ENCODE results near the gene RAB25. TPM values are rescaled to one million over a fixed set of nuclear protein-coding genes. Genes with fewer than 3 reads are reported as not detected.
A peak's percentile ranks its signal among the peaks of the same experiment; 100 is the strongest.

Gene RAB25
- total RNA-seq, 1 donor from 2014 or later, result not detected

DNA sequence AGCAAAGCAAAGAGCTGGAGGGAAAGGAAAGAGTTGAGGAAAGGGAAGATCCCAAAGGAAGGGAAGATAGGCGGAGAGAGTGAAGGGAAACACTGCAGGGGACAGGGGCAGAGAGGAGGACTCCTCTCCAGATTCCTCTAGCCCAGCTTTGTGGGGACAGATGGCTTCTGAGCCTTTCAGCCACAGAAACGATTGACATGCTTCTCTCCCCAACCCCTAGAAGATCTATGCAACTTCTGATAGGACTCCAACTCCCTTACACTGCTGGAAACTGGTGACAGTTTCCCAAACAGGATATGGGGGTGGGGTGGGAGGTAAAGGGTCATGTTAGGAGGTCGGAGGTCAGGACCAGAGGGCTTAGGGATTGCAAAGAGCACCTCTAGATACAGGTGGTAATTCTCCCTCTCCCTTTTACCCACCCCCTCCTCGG, 14.8 kb downstream of the RAB25 start:
- intact Hi-C loops (cut with DNase I), result no loop called here
- no peak for ATAC-seq
- DNase-seq (ENCODE audit: low spot score), result no peak

DNA sequence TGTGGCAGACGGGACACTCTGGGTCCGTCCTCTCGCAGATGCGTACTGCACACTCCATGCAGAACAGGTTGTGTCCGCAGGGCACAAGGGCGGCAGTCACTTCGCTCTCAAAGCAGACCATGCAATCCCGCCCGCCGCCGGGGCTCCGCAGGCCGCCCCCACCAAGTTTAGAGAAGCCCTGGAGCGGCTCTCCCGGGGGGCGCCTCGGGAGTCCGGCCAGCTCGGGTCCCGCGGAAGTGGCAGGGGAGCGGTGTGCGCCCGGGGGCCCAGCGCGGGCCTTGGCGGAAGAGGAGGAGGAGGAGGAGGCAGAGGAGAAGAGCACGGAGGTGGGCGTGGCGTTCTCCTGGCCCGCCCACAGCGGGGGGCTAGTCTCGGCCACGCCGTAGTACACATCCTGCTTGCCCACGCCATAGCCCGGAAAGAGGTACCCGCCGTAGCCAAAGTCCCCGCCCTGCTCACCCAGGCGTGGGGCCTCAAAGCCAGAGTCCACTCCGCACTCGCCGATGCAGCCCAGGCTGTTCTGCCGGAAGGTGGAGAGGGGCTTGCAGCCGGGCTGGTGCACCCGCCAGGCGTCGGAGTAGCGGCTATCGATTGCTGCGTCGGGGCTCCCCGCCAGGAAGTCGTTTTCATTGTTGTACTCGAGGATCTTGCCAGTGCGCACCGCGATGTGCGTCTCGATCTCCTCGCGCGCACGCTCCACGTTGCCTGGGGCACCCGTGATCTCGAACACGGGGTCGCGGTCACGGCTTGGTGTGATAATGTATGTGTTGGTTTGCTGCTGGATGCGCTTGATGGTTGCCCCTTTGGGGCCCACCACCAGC, 15.9 kb downstream of the RAB25 start:
- intact Hi-C loops (cut with DNase I), result no loop called here
- DNase-seq (ENCODE audit: low spot score) (peak; percentile 82), ATAC-seq (peak; percentile 91)

DNA sequence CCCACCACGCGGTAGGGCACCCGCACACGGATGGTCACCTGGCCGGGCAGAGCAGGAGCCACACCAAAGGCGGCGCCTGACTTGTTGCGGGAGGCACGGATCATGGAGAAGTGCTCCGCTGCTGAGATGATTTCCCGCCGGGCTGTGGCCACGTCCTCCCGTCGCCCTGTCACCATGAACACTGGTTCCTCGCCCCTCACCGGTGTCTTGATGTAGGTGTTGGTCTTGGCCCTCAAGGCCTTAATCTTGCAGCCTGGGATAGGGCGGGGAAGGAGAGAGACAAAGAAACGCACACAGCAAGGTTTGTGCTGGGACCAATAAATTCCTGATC, 16.4 kb downstream of the RAB25 start:
- ATAC-seq (peak; percentile 12), DNase-seq (ENCODE audit: low spot score) (no peak)
- intact Hi-C loops (cut with DNase I), result no loop called here

DNA sequence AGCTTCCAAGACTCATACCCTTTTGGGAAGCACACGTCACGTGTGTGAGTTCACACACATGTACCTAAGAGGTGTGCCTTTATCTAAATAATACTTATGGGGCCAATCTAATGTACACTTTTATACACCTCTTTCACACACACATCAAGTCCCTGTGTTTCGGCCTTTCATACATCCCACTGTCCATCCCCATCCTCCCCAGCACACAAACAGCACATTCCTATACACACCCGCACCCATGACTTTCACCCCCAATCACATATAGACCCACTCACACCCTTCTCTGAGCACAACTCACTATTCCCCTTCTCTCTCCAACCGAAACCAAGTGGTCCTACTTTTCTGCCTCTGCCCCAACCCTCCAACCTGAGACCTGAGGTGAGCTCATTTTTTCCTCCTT, 17.8 kb downstream of the RAB25 start:
- ATAC-seq (no peak), DNase-seq (ENCODE audit: low spot score) (no peak)
- intact Hi-C loops (cut with DNase I), result no loop called here

DNA sequence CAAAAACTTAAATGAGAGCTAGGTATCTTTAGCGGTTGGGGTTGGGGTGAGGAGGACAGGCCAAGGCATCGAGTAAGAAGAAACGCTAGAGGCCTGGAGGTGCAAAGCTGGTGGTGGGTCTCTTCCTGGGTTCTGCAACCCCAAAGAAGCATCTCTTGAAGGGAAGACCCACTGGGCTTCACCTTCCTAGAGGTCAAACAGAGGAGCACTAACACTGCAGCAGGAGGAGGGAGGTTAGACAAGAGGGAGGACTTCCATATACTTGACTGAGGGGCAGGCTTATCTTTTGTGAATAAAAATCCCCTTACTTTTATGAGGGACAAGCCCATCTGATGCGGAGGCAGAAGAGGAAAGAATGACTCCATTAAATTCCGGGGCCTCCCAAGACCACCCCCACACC, 18.8 kb downstream of the RAB25 start:
- no peak for ATAC-seq
- intact Hi-C loops (cut with DNase I), result no loop called here
- DNase-seq (ENCODE audit: low spot score), result no peak

DNA sequence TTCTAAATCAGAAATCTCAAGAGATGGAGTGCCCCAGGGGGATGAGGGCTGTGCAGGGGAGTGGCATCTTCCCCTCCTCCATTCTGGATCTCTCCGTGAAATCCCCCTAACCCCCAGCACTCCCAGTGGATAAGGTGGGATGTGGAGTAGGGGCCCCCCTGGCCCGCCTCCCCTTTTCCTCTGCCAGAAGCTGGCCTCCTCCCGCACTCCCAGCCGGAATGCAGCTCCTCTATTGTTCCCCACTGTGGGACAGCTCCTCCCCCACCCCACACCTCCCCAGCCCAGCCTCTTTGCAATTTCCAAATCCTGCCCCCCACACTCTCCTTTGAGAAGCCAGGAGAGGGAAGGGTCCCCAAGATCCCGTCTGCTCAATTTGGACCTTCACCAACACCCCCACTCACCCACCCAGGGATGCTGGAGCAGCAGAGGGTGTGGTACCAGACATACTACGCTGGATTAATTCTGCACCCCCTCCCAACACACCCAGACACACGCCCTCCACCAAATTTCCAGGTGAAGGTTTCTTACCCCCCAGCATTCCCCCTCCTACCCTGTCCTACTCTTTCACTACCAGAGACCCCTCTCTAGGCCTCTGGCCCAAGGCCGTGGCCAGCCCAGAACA, 19.4 kb downstream of the RAB25 start:
- ATAC-seq (no peak), DNase-seq (ENCODE audit: low spot score) (no peak)
- intact Hi-C loops (cut with DNase I), result no loop called here

DNA sequence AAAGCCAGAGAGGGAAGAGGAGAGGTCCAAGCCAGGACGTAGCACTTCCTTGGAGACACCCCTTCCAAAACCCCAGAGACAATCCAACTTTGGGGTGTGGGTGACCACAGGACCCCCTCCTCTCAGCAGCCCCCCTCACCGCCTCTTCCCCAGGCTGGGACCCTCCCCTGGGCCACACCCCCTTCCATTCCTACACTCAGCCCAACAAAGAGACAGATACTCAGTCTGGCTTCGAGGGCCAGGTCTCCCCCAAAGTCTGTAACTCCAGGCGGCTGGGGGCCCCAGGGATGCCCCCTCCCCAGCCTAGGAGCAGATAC, 19.9 kb downstream of the RAB25 start:
- ATAC-seq (no peak), DNase-seq (ENCODE audit: low spot score) (no peak)
- intact Hi-C loops (cut with DNase I), result no loop called here

DNA sequence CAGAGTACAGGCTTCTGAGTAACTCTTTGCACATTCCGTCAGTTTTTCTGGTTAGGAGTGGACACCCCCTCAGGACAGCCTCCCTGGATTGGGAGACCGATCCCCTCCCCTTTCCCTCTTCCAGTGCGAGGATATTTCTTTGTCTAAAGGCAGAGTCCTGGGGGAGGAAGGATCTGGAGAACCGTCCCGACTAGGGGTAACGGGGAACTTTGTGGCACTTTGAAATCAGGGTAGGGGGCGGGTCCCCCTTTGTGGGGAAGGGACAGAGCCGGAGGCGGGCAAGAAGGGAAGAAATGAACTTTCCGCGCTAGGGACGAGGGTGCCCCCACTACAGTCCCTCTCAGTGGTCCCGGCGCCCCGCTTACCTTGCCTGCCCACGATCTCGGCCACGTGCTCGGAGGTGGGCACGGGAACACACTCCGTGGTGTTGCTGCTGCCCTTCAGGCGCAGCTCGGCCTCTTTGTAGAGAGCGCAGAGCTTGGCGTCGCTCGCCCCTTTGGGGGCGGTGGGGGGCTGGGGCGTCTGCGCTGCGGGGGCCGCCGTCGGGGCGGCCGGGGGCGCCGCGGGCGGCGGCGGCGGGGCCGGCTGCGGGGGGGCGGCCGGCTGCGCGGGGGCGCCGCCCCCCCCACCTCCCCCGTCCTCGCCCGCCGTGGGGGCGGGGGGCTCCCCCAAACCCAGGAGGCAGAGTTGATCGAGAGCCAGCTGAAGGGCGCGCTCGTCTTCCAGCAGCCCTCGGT, 20.4 kb downstream of the RAB25 start:
- DNase-seq (ENCODE audit: low spot score), result no peak
- no peak for ATAC-seq
- intact Hi-C loops (cut with DNase I), result no loop called here

DNA sequence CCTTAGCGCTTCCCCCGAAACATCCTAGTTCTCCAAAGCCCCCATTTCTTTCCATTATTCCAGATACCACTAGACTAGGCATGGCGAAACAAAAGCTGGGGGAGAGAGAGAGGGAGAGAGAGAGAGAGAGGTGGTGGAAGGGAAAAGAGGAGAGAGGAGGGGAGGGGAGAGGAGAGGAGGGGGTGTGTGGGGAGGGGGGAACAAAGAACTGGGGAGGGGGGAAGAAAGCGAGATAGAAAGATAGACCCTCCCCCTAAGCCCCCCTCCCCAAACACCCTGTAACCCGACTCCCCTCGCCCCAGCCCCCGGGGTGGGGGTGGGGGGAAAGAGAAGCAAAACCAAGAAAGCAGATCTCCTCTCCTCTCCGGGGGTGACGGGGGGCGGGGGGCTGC, 21.0 kb downstream of the RAB25 start:
- intact Hi-C loops (cut with DNase I), result no loop called here

DNA sequence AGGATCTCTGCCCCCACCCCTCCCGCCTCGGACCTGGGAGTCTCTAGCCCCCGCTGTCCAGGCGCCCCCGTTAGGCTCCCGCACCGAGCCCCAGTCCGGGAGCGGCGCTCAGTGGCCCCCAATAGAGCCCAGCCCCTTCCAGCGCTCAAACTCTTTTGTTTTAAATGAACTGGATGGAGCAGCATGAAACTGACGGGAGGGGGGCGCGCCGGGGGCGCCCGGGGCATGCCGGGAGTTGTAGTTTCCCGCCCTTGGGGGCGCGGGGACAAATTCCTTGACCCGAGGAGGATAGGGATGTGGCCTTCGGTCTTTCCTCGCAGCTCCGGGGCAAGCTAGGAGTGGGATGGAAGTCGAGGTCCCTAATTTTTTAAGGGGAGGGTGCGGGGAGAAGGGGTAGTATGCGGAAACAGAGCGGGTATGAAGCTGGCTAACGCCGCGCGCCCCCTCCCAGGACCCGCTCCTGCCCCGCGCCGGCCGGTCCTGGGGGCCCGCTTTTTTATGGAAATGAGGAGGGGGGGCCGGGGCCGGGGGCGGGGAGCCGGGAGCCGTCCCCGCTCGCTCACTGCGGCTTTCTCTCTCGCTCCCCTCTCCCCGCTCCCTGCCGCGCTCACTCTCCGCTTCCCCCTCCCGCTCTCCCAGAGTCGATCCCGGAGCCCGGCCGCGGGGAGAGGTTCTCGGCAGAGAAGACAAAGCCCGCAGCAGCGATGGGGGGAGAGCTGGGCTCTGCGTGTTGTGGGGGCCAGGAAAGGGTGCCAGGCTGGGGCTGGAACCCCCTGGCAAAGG, 21.5 kb downstream of the RAB25 start, which contains the start of gene MEX3A:
Gene MEX3A (minus strand): TSS at position 157 of the 783 bp plus-strand sequence. CDS start 467 bp downstream, outside the sequence.
- peak; percentile 85 for DNase-seq (ENCODE audit: low spot score)
- intact Hi-C loops (cut with DNase I), result no loop called here
- ATAC-seq, result peak; percentile 86

More for the DNA sequence above, 21.0 kb downstream of the RAB25 start:
- no peak for DNase-seq (ENCODE audit: low spot score)
- ATAC-seq, result no peak

DNA sequence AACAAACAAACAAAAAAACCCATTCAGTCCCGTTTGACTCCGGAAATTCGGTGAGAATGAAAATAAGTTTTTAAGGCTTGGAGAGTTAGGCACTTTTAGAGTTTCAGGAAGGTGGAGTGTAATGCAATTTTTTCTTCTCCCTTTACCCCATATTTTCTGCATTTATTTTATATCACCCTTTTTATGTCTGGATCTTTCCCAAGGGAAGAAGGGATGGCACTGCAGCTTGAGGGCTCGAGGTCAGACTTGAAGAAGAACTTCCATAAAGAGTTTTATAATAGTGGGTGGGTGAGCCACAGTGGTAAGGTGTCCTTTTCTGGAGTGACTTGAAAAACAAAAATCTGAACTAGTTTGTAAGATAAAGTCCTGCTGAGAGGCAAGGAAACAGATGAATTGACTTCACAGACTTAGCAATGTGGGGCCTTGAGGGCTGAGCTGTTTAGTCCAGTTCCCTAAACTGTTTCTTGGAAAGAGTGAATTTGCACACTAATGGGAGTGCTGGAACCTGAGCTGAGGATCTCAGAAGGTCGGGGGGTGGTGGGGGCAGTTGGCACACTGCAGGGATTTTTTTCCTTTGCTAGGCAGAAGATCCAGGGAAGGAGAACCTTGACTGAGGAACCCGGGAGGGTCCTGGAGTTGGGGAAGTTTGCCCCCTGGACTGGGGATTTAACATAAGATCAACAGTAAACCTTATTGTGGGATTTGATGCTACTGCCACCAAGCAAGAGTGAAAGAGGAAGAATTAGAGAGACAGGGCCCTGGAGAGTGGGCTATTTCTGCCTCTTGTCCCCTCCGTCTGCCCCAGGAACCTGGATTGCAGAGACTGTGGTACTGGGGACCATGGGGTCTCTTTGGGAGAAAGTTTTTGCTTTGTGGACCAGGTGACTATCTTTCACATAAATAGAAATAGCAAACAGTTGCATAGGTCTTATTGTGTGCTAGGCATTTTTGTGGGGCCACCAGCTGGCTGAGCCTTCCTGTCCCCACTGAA, 23.1 kb downstream of the RAB25 start:
- ATAC-seq, result no peak
- DNase-seq (ENCODE audit: low spot score), result no peak
- intact Hi-C loops (cut with DNase I), result no loop called here

DNA sequence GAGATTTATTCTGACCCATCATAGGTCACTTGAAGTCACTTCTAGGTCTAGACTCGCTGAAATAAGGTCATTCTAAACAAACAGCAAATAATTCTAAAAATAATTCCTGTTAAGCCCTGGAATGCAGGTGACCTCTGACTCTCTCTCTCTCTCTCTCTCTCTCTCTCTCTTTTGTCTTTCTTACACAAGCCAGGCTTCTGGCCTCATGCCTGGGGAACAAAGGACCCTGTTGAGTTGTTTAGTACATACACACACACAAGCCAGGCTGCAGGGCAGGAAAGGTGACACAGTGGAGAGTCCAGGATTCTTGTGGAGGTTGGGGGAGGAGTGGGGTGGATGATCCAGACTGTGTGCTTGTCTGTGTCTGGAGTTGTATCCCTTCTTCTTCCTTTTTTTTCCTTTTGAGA, 25.3 kb downstream of the RAB25 start:
- DNase-seq (ENCODE audit: low spot score) (no peak), ATAC-seq (no peak)
- intact Hi-C loops (cut with DNase I), result no loop called here

DNA sequence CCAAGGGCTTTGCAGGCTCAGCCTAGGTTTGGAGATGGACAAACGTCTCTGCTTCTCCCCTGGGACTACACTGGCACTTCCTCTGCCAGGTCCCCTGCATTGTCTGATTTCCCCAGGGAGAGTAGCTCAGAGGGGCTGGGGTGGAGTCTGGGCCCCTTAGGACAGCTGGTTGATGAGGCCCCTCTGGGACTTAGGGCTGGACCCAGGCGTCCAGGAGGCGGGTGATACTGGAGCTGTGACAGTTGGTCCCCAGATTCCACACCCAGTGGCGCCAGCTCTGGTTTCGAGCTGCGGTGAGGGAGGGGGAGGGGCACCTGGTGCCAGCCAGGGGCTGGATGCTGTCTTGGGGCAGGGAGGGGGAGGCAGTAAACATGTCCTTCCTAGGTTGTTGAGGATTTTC, 28.7 kb downstream of the RAB25 start:
- DNase-seq (ENCODE audit: low spot score), result no peak
- intact Hi-C loops (cut with DNase I), result loop anchor here (5.0 kb wide), 1 partner anchor 133 kb away; no protein-coding TSS in a partner anchor
- ATAC-seq, result peak; percentile 8

DNA sequence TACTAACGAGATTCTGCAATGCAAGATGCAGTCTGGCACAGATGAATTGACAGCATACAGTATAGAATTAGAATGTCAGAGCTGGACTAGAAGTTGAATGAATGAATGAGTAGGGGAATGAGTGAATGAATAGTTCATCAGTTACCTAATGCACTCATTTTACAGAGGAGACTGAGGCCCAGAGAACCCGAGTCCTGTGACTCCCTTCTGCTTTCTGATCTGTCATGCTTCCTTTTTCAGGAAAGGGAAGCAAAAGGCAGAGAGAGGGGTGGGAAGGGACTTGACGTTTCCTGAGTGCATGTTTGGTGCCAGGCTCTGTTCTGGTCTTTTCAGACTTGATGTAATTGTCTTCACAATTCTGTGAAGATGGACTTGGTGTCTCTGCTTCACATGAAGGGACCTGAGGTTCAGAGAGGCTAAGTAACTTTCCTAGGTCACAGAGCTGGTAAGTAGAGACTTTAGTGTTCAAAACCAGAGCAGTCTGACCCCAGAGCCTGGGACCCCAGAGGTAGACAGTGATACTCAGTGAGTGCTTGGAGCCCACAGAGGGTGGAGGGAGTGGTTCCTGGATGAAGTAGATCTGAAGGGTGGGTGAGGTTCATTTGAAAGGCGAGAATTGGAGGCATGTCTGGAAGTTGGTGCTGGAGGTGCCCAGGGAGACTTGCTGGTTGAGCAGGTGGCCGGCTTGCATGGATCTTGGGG, 29.3 kb downstream of the RAB25 start:
- intact Hi-C loops (cut with DNase I), result loop anchor here (5.0 kb wide), 1 partner anchor 132 kb away; no protein-coding TSS in a partner anchor
- ATAC-seq, result peak; percentile 64
- DNase-seq (ENCODE audit: low spot score), result no peak

DNA sequence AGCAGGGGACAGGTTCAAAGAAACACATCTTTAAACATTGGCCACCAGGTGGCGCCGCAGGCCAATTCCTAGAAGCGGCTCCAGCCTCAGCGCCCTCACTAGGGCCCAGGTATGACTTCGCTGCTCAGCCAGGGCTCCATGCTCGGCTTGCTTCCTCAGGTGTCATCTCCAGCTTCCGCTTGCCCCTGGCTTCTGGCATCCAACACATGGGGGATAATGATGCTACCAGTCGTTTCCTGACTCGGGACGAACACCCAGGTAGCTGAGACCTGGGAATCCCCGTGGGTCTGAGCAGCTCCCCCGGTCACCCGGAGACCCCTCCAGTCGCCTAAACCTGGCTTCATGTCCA, 29.9 kb downstream of the RAB25 start:
- intact Hi-C loops (cut with DNase I), result loop anchor here (5.0 kb wide), 1 partner anchor 131 kb away; no protein-coding TSS in a partner anchor
- ATAC-seq, result peak; percentile 87
- DNase-seq (ENCODE audit: low spot score), result peak; percentile 93

DNA sequence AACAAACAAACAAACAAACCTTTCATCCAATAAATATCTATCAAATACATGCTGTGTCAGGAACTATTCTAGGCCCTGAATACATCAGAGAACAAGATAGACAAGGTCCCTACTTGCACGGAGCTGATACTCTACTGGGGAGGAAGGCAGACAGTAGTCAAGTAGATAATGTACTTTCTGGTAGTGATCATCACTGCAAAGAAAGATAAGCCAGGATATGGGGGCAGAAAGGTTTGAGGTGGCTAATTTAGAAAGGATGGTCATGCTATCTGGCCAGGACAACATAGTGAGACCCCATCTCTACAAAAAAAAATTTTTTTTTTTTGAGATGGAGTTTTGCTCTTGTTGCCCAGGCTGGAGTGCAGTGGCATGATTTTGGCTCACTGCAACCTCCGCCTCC, 30.6 kb downstream of the RAB25 start:
- intact Hi-C loops (cut with DNase I), result loop anchor here (5.0 kb wide), 1 partner anchor 131 kb away; no protein-coding TSS in a partner anchor

DNA sequence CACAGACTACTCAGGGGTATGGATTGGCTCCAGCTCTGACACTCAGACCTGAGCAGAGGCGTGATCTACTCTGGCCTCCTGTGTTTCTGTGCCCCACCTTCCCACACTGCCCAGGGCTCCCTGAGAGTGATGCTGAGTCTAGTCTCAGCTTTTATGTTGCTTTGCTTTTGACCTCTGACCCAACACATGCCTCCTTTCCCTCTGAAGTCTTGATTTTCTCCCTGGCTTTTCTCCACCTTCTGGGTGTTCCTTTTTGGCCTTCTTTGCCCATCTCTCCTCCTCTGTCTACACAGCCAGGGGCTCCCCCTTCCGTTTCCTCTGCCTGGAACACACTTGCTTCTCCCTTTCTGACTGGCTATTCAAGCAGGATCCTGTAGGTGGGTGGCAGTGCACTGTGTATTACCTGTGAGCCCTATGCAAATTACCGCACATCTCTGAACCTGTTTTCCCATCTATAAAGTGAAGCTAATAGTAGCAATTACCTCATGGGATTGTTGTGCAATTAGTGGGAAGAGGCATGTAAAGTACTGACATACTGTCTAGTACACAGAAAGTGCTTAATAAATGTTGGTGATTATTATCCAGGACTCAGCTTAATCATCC, 35.0 kb downstream of the RAB25 start:
- ATAC-seq, result peak; percentile 19
- intact Hi-C loops (cut with DNase I), result loop anchor here (1.0 kb wide), 1 partner anchor 34 kb away; no protein-coding TSS in a partner anchor
- no peak for DNase-seq (ENCODE audit: low spot score)

More for the DNA sequence above, 30.6 kb downstream of the RAB25 start:
- DNase-seq (ENCODE audit: low spot score) (no peak), ATAC-seq (no peak)

All from sciatic nerve (tissue), 2 donors.